Fibroblast of villous mesenchyme (primary cell): ENCODE results near the gene LYSMD2. TPM values are rescaled to one million over a fixed set of nuclear protein-coding genes. Genes with fewer than 3 reads are reported as not detected.
A peak's percentile ranks its signal among the peaks of the same experiment; 100 is the strongest.

Experiments used
- DNase-seq: peaks from one replicate; pipeline ENCODE4 v3.0.0-alpha.2; 2010; ENCODE audit warnings: low read depth
- H3K4me3 ChIP-seq: 2 replicates; pipeline ENCODE4 v1.5.1; 2011; ENCODE audit warnings: low read depth, mild to moderate bottlenecking, low read length
- total RNA-seq: library from RNA; depleted of rRNA; stranded (reverse); fragments of >200 nt; gene quantifications from 2 replicates; pipeline ENCODE4 v1.2.3, GENCODE V29; 2012
- TF ChIP-seq, protein P1 (sequence below): IDR thresholded peaks from 2 replicates; pipeline ENCODE4 v1.5.1; 2012; ENCODE audit warnings: low read depth, mild to moderate bottlenecking, low read length; ENCODE audit not compliant: insufficient read depth

The LYSMD2 gene
- total RNA-seq, 1 donor: 10.8 TPM

DNA sequence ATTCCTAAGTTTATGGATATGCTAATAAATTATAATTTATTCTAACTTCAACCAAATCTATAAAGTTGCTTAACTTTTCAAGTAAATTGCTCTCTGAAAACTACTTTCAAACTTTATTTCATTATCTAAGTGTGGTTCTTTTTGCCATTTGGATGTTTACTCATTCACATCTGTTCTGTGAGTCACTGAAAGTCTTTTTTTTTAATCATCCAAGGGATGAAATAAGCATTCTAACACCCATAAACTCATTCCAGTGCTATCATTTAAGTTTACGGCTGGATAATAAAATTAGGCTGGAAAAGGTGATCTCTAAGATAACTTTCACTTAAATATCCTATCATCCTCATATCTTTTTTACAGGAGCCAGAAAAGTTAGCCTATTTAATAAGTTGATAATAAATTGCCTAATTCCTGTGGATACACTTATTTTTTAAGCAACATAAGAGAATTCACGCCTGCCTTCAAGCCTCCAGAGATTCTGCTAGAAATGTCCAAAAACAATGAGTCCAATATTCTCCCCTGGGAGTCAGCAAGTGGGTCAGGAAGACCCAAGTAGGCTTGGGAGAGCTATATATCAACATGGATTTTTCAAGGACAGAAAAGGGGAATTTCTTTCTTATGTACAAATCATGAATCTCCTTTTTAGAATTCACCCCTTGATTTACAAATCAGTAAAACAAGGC, 30.4 kb downstream of the LYSMD2 start:
- peak; percentile 84 for DNase-seq
- TF ChIP-seq, protein P1, sequence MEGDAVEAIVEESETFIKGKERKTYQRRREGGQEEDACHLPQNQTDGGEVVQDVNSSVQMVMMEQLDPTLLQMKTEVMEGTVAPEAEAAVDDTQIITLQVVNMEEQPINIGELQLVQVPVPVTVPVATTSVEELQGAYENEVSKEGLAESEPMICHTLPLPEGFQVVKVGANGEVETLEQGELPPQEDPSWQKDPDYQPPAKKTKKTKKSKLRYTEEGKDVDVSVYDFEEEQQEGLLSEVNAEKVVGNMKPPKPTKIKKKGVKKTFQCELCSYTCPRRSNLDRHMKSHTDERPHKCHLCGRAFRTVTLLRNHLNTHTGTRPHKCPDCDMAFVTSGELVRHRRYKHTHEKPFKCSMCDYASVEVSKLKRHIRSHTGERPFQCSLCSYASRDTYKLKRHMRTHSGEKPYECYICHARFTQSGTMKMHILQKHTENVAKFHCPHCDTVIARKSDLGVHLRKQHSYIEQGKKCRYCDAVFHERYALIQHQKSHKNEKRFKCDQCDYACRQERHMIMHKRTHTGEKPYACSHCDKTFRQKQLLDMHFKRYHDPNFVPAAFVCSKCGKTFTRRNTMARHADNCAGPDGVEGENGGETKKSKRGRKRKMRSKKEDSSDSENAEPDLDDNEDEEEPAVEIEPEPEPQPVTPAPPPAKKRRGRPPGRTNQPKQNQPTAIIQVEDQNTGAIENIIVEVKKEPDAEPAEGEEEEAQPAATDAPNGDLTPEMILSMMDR: no peak
- no peak overlapping the region for H3K4me3 ChIP-seq

DNA sequence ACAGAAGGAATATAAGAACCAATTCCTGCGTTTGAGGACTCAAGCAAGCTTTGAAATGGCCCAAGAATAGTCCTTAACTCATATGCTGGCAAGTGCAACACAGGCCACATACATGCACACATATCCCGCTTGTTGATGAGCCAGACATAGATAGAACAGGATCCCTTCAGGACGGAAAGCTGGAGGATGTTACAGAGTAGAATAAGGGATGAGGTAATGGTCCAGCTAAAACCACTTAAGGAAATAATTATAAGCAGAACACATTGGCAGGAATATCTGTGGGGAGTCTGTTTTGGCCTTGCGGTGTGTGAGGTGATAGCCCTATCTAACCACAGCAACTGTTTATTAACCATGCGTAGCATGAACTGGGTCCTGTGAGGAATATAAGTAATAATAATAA, 31.2 kb downstream of the LYSMD2 start:
- H3K4me3 ChIP-seq: no peak overlapping the region
- TF ChIP-seq, protein P1: no peak
- DNase-seq: peak; percentile 92

DNA sequence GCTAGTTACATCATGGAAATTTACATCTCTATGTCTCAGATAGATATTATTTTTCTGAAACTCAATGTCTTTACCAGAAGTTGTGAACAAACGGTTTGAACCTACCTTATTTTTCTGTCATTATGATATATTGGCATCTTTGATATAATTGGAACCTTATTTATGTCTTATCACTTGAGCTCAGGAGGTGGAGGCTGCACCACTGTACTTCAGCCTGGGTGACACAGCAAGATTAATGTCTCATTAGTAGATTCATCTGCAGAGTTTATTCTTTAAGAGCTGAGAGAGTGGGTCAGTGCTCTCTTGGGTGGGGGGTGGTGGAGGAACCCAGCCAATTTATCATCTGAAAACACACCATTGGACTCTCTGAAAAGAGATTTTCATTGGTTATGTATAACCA, 34.7 kb downstream of the LYSMD2 start:
- no peak for DNase-seq
- TF ChIP-seq, protein P1: no peak
- no peak overlapping the region for H3K4me3 ChIP-seq

DNA sequence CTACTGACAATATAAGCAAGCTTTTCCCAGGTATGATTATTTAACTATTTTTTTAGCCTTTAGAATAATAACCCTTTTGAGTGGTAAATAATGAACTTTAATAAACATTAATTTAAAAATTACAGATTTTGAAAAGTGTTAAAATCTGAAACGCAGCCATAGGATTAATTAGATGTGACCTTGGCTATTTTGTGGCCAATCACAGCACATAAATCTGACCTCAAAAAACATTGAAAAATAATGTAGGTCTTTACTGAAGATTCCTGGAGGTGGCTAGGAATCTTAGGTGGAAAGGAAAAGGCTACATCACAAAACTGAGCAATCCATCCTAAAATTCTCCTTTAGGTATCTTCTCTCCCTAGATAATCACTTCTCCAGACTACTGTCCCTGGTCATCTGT, 38.1 kb downstream of the LYSMD2 start:
- TF ChIP-seq, protein P1: no peak
- no peak for DNase-seq
- no peak overlapping the region for H3K4me3 ChIP-seq

DNA sequence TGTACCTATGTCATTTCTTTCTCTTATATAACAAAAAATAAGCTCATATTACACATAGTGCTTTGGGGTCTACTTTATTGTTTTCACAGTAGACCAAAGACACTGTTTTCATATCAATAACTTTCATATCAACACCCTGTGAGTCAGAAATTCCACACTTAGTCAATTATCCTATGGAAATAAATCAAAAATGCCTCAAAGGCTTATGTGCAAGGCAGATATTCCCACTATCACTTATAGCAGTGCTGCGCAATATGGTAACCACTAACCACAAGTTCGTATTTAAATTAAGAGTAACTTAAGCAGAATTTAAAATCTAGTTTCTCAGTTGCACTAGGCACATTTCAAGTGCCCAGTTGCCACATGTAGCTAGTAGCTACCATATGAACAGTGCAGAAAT, 40.3 kb downstream of the LYSMD2 start:
- H3K4me3 ChIP-seq: no peak overlapping the region
- no peak for DNase-seq
- TF ChIP-seq, protein P1: no peak

DNA sequence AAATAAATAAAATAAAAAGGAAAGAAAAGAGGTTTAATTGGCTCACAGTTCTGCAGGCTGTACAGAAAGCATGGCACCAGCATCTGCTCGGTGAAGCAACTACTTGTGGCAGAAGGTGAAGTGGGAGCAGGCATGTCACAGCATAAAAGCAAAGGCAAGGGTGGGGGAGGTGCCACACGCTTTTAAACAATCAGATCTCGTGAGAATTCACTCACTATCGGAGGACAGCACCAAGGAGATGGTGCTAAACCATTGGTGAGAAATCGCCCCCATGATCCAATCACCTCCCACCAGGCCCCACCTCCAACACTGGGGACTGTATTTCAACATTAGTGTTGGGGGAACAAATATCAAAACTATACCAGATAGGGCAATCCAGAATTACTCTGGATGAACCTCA, 40.9 kb downstream of the LYSMD2 start:
- TF ChIP-seq, protein P1: no peak
- H3K4me3 ChIP-seq: no peak overlapping the region
- DNase-seq: no peak

DNA sequence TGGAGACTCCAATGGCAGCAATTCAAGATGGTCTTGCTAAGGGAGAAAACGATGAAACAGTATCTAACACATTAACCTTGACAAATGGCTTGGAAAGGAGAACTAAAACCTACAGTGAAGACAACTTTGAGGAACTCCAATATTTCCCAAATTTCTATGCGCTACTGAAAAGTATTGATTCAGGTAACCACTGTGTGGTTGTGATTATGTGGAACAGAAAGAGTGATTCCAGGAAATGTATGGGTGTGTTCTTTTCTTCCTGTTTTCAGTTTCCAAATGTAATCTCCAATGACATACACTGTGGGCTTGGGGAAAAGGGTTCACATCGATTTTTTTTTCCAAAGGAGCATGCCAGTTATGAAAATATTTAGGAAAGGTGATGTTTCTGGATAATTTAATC, 45.3 kb downstream of the LYSMD2 start:
- H3K4me3 ChIP-seq: no peak overlapping the region
- TF ChIP-seq, protein P1: no peak
- DNase-seq: no peak
